Fibroblast of the aortic adventitia (primary cell): ENCODE results near the gene TBC1D22A. TPM values are rescaled to one million over a fixed set of nuclear protein-coding genes. Genes with fewer than 3 reads are reported as not detected.

Experiments used
- DNase-seq: peaks from one replicate; pipeline ENCODE4 v3.0.0-alpha.2; 2010; ENCODE audit warnings: low read depth
- H3K4me3 ChIP-seq: 2 replicates; pipeline ENCODE4 v1.5.1; 2011; ENCODE audit warnings: low read depth, mild to moderate bottlenecking, control low read depth, low read length, moderate library complexity
- total RNA-seq: library from RNA; depleted of rRNA; stranded (reverse); fragments of >200 nt; gene quantifications from 2 replicates; pipeline ENCODE4 v1.2.3, GENCODE V29; 2012; ENCODE audit warnings: low replicate concordance
- TF ChIP-seq, protein P1 (sequence below): IDR thresholded peaks from 2 replicates; pipeline ENCODE4 v1.5.1; 2011; ENCODE audit warnings: mild to moderate bottlenecking, low read length, control low read depth, inconsistent platforms; ENCODE audit not compliant: insufficient read depth

TBC1D22A gene
- total RNA-seq, 1 donor: 13.8 TPM

- TF ChIP-seq, protein P1, sequence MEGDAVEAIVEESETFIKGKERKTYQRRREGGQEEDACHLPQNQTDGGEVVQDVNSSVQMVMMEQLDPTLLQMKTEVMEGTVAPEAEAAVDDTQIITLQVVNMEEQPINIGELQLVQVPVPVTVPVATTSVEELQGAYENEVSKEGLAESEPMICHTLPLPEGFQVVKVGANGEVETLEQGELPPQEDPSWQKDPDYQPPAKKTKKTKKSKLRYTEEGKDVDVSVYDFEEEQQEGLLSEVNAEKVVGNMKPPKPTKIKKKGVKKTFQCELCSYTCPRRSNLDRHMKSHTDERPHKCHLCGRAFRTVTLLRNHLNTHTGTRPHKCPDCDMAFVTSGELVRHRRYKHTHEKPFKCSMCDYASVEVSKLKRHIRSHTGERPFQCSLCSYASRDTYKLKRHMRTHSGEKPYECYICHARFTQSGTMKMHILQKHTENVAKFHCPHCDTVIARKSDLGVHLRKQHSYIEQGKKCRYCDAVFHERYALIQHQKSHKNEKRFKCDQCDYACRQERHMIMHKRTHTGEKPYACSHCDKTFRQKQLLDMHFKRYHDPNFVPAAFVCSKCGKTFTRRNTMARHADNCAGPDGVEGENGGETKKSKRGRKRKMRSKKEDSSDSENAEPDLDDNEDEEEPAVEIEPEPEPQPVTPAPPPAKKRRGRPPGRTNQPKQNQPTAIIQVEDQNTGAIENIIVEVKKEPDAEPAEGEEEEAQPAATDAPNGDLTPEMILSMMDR: no peak
- H3K4me3 ChIP-seq: no peak overlapping the region
- no peak for DNase-seq
Observed at GRCh38 chr22:47192651-47193437, 430.4 kb downstream of the TBC1D22A start.

- TF ChIP-seq, protein P1: no peak
- H3K4me3 ChIP-seq: no peak overlapping the region
- no peak for DNase-seq
Observed at GRCh38 chr22:47193606-47194329, 431.3 kb downstream of the TBC1D22A start.

- no peak overlapping the region for H3K4me3 ChIP-seq
- TF ChIP-seq, protein P1: no peak
- DNase-seq: no peak
Observed at GRCh38 chr22:47194476-47195155, 432.2 kb downstream of the TBC1D22A start.

DNA sequence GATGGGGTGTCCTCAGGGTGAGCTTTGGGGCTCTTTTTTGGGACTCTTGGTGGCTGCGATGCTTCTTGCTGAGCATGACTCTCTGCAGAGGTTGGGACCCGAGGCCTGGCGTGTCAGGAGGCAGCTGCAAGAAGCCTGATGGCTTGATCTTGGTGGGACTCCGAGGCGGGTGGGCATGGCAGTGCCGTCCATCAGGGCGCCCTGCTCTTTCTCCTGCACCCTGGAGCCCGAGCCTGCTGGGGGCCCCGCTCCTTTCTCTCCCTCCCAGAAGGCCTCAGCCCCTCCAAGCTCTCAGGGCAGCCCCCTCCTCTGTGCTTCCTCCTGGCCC, 432.7 kb downstream of the TBC1D22A start:
- DNase-seq: no peak
- TF ChIP-seq, protein P1: no peak
- no peak overlapping the region for H3K4me3 ChIP-seq

DNA sequence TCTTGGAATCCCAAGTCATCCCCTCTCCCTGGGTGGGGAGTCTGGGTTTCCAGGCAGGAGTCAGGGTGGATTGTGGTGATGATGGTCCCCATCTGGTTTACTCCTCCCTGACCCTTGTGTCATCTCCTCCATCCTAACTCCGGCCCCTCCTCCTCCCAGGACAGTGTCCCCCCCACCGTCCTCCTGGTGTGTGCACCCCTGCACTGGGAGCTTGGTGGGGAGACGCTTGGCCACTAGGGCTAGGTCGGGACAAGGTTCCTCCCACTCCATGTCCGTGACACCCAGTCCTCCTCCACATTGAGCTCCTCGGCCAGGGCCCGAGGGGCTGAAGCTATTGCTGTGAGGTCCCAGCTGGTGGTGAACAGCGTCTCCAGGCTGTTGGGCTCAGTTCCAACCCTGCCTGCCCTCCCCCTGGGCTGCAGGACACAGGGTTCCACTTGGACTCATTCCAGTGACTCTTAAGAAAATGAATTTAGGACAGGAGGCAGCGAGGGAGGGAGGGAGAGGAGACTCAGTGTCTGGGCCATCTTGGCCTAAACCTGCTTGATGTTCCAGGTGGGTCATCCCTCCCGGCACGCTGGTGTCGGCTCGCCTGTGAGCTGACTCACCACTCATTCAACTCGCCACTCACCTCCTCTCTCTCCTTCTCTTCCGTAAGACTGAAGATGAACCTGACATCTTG, 433.2 kb downstream of the TBC1D22A start:
- TF ChIP-seq, protein P1: no peak
- DNase-seq: no peak
- H3K4me3 ChIP-seq: no peak overlapping the region

DNA sequence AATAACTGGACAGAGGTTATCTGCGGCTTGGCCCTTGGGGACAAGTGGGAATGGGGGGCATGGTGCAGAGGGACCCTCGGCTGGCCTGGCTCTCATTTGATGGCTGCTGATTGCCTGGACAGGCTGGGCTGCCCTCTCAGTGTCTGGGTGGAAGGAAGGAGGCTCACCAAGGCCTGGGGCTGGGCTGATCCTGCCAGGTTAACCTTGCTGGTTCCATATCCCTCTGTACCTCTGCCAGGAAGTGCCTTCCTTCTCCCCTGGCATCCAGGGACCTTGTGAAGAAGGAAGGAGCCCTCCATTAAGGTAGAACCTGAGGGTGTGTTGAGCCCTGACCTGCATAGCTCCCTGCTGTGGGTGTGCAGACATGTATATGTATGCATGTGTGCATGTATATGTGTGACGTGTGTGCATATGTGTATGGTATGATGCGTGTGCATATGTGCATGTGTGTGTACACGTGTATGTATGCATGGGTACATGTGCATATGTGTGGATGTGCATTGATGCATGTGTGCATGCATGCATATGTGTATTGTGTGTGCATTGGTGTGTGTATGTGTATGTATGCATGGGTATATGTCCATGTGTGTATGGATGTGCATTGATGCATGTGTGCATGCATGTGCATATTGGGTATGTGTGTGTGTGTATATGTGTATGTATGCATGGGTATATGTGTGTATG, 433.9 kb downstream of the TBC1D22A start:
- DNase-seq: no peak
- H3K4me3 ChIP-seq: no peak overlapping the region
- TF ChIP-seq, protein P1: no peak
